Measurements from ENCODE around the gene PALB2. TPM values are rescaled to one million over a fixed set of nuclear protein-coding genes. Genes with fewer than 3 reads are reported as not detected.

The PALB2 gene
- total RNA-seq, 6 donors from 2014 or later: 6.4 to 32.5 (median 11.6) TPM

- Histone ChIP-seq H3K4me3 (no peak overlapping the region), H3K27me3 (no peaks in the 10 kb centered on the region), H3K36me3 (peaks cover 3 to 51% (median 20%) of the 10 kb centered on the region in 4 donors), H3K4me1 (no peaks in the 10 kb centered on the region), H3K9me3 (no peaks in the 10 kb centered on the region), H3K27ac (no peak overlapping the region)
- DNase-seq (no peak), ATAC-seq (ENCODE audit: low FRiP score in 2 of 2) (no peak)
- TF ChIP-seq POLR2A (IDR thresholded peaks at IDR 0.05) (no peak), EP300 (IDR thresholded peaks at IDR 0.05) (no peak), POLR2AphosphoS5 (IDR thresholded peaks at IDR 0.05) (no peak), CTCF (IDR thresholded peaks at IDR 0.05) (no peak)
- WGBS, 2 donors: 88 to 91% methylated on average over 4 of the region's 4 CpGs
These were observed 9.7 kb upstream of the PALB2 start for GRCh38 chr16:23650674-23651416.

GRCh38 chr16:23642246-23642774 lies 1.2 kb upstream of the PALB2 start:
- H3K4me3 ChIP-seq: peak overlapping the region; percentile 63 to 97 (median 82)
- DNase-seq: no peak
- TF ChIP-seq EP300 (IDR thresholded peaks at IDR 0.05): no peak
- TF ChIP-seq POLR2A (IDR thresholded peaks at IDR 0.05): no peak
- no peak for TF ChIP-seq CTCF (IDR thresholded peaks at IDR 0.05)
- TF ChIP-seq POLR2AphosphoS5 (IDR thresholded peaks at IDR 0.05): no peak
- 75 to 76% methylated on average over 14 of the region's 14 CpGs for WGBS, 2 donors
- no peaks in the 10 kb centered on the region for H3K9me3 ChIP-seq
- peaks cover 19 to 24% (median 22%) of the 10 kb centered on the region in 4 donors for H3K4me1 ChIP-seq
- no peak for ATAC-seq (ENCODE audit: low FRiP score in 2 of 2)
- H3K27ac ChIP-seq: peak overlapping the region in 1 of 4 donors; percentile 81
- H3K36me3 ChIP-seq: peaks cover 6 to 39% (median 17%) of the 10 kb centered on the region in 4 donors
- H3K27me3 ChIP-seq: no peaks in the 10 kb centered on the region

- Histone ChIP-seq H3K4me3 (peak overlapping the region; percentile 63 to 97 (median 82)), H3K27me3 (no peaks in the 10 kb centered on the region), H3K36me3 (peaks cover 3 to 47% (median 20%) of the 10 kb centered on the region in 4 donors), H3K4me1 (peaks cover 19 to 24% (median 22%) of the 10 kb centered on the region in 4 donors), H3K27ac (peak overlapping the region; percentile 79 to 92 (median 85)), H3K9me3 (no peaks in the 10 kb centered on the region)
- WGBS, 2 donors: 0 to 1% methylated on average over 8 of the region's 8 CpGs
- ATAC-seq (ENCODE audit: low FRiP score in 2 of 2) (no peak), DNase-seq (no peak)
- TF ChIP-seq POLR2A (IDR thresholded peaks at IDR 0.05) (no peak), POLR2AphosphoS5 (IDR thresholded peaks at IDR 0.05) (no peak), EP300 (IDR thresholded peaks at IDR 0.05) (no peak), CTCF (IDR thresholded peaks at IDR 0.05) (no peak)
These were observed 537 bp downstream of the PALB2 start for GRCh38 chr16:23640615-23640930.

GRCh38 chr16:23635958-23636357 lies 5.2 kb downstream of the PALB2 start:
- H3K9me3 ChIP-seq: no peaks in the 10 kb centered on the region
- H3K27ac ChIP-seq: no peak overlapping the region
- H3K4me1 ChIP-seq: peaks cover 9 to 15% (median 11%) of the 10 kb centered on the region in 4 donors
- TF ChIP-seq EP300 (IDR thresholded peaks at IDR 0.05) (no peak), POLR2A (IDR thresholded peaks at IDR 0.05) (no peak), POLR2AphosphoS5 (IDR thresholded peaks at IDR 0.05) (no peak), CTCF (IDR thresholded peaks at IDR 0.05) (no peak)
- H3K36me3 ChIP-seq: peaks cover 0 to 54% (median 13%) of the 10 kb centered on the region in 4 donors
- ATAC-seq (ENCODE audit: low FRiP score in 2 of 2) (no peak), DNase-seq (no peak)
- H3K4me3 ChIP-seq: no peak overlapping the region
- H3K27me3 ChIP-seq: no peaks in the 10 kb centered on the region
